Left hindlimb (tissue), 1 donor: Measurements from ENCODE around the gene PDHX.
A peak's percentile ranks its signal among the peaks of the same experiment; 100 is the strongest.
"Not testable (repeated sequence)": the region's sequence is repeated elsewhere in the genome, so short reads cannot be mapped to it uniquely, and the experiment has no call there.

Experiments
- DNase-seq: peaks from one replicate; pipeline ENCODE4 v3.0.0-alpha.2; 2018

Gene PDHX

DNA sequence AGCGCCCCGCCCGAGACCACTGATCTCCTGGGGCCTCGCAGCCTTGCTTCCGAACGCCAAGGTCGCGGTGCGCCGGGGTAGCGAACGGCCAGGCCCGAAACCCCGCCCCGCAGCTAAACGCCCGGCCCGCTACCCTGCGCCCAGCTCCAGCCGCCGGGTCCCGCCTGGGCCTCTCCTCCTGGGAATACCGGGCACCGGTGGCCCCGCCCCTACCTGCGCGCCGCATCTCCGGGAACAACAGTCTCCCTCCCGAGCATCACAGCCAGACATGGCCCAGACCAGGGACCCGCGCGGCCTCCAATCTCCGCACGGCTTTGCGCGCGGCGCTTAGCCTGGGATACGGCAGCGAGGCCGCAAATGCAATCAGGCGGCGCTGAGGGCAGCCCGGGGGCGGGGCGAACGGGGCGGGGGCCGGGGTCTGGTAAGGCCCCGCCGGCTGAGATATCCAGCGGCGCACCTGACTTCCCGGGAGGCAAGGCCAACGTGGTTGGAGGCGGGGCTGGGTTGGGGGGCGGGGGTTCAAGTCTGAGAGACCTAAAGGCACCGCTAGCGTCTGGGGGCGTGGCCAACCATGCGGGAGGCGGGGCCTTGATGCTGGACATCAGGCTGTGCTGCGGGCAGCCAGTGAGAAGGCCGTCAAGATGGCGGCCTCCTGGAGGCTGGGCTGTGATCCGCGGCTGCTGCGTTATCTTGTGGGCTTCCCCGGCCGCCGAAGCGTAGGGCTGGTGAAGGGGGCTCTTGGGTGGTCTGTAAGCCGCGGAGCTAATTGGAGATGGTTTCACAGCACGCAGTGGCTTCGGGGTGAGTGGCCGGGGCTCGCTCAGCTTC is at the start of gene PDHX, which contains the start of gene APIP:
PDHX (plus strand) TSS at position 604 of the 828 bp plus-strand sequence; CDS start at position 642, 38 bp downstream.
APIP (minus strand) TSS at position 365 of the 828 bp plus-strand sequence; CDS start at position 270, 95 bp downstream.
- peak; percentile 99 for DNase-seq

DNA sequence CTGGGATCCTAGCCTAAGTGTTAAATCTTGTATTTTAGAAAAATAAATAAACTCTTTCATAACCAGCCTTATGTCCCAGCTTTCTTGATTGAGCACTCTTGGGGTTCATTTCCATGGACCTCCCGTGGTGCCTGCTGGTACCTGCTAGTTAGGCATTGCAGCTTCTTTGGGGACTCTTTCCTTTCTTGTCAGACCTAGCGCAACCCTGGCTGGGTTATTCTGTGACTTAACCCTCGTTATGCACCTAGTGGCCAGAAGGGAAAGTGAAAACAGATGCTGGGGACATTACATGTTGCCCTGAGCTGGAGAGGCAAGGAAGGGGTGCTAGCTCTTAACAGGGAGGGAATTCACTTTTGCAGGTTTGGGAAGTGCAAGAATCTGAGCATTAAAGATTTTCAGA is 47.0 kb upstream of the PDHX start:
- no peak for DNase-seq

GRCh38 chr11:34870548-34871196 is 45.7 kb upstream of the PDHX start:
- no peak for DNase-seq

DNA sequence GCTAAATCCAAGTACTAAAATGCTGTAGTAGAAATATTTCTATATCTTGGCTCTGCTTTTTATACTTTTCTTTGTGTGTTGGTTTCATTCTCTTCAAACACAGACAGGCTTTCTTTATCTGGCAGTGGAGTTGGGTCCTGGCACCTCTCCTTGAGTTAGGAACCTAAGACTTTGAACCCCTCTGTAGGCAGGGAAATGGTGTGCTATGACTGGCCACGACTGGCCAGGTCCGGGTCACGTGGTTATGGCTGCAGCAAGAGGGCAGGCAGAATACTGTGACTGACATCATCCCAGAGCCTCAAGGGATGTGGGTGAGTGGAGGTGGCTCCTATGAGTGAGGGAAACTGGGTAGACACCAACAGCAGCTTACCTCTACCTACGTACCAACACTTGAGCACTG is 42.2 kb upstream of the PDHX start:
- DNase-seq: no peak

DNA sequence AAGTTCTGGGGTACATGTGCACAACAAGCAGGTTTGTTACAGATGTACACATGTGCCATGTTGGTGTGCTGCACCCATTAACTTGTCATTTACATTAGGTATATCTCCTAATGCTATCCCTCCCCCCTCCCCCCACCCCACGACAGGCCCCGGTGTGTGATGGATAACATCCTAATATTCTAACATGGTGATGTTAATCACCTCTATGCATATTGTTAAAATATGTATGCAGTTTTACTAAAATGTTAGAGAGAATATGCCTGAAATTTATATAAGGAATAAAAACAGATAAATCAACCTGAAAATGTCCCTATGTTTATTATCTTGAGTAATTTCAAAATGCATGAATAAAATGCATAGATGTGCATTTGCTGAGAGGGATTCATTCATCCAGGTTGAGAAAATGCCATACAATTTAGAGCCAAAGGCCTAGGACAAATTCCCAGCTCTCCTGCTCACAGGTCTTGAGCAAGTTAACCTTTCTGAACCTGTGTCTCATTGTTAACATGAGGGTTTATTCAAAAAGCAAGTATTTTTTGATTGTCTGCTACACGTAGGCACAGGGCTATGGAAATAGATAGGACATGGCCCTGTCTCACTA is 38.9 kb upstream of the PDHX start:
- DNase-seq: no peak

DNA sequence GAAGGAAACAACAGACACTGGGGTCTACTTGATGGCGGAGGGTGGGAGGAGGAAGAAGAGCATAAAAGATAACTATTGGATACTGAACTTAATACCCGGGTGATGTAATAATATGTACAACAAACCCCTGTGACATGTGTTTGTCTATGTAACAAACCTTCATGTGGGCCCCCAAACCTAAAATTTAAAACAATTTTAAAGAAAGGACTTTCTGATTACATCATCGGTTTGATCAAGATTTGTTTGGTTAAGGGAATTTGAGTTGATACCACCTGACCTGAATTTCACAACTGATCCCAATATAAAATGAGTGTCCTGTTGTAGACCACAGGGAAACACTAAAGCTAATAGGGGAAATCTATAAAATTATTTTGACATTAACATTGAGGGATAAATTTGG is 34.5 kb upstream of the PDHX start:
- DNase-seq: no peak

DNA sequence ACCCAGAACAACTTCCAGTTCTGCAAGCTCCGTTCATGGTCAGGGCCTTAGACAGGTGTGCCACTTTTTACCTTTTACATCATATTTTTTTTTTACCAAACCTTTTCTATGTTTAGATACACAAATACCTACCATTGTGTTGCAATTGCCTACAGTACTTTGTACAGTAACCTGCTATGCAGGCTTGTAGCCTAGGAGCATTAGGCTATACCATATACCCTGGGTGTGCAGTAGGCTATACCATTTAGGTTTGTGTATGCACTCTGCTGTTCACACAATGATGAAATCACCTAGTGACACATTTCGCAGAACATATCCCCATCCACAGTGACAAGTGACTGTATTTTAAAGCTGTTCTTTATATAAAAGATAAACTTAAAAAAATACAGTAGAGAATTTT is 29.8 kb upstream of the PDHX start:
- no peak for DNase-seq

GRCh38 chr11:34887260-34887659 is 29.2 kb upstream of the PDHX start:
- no peak for DNase-seq

GRCh38 chr11:34890089-34890488 is 26.3 kb upstream of the PDHX start:
- DNase-seq: no peak

DNA sequence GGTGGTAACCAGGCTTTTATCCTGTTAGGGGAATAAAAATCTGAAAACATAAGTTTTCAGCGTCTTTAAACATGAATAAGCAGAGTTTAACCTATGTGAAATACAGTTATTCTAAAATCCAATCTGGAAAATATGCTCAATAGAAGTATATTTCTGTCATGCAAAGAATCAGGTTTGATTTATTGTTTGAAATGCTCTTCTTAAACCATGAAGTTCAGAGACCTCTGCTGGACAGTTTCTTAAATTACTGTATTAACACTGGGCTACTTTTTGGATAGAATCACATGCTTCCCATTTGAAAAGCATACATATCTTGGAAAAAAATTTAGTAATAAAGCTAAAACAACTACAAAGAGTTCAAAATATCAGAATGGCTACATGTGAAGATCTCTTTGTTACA is 25.6 kb upstream of the PDHX start:
- DNase-seq: no peak

DNA sequence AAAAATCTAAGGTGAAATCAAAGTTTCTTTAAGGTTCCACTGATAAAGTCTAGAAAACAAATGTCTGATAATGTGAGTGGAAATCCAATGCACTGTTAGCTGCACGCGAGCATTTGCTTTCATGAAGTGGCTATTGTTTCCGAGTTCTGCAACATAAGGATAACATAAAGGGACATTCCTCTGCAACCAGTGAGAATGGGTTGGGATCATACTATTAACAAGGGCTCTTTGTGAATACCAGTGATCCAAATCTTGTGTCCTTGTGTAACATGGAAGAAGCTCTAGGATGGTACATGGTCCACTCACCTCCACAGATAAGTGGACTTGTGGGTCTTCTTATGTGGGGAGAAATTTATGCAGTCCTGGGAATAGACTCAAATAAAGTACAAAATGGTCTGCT is 24.8 kb upstream of the PDHX start:
- no peak for DNase-seq

GRCh38 chr11:34893416-34893815 is 23.0 kb upstream of the PDHX start:
- DNase-seq: no peak

DNA sequence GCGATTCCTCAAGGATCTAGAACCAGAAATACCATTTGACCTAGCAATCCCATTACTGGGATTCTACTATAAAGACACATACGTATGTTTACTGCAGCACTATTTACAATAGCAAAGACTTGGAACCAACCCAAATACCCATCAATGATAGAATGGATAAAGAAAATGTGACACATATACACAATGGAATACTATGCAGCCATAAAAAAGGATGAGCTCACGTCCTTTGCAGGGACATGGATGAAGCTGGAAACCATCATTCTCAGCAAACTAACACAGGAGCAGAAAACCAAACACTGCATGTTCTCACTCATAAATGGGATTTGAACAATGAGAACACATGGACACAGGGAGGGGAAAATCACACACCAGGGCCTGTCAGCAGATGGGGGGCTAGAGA is 20.2 kb upstream of the PDHX start:
- not testable (repeated sequence) for DNase-seq

DNA sequence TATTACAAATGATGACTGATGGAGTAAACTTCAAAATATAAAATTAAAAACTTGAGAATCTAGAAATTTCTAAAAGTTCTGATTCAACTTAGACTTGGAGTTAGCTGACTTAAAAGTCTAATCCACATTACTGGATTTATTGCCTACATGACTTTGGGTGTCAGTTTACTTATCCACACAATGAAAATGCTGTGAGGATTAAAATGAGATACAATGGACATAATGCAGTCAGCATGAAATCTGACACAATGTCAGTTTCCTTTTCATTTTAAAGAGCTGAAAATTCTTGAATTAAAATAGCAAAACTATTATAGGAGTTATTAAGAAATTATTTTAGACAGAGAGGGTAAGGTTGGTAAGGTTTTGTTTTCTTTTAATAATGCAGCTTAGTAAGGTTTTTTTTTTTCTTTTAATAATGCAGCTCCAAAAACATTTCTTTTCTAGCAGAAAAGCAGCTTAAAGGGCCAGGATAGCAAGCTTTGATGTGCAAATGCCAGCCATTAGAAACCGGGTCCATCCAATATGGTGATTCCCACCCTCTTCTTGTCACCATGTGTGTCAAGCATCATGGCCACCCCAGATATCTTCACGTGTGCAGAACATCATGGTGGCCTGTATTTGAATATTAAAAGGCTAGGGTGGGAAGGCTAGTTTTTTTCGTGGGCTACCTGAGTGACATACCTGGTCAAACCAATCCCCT is 19.1 kb upstream of the PDHX start:
- DNase-seq: no peak

- DNase-seq: no peak
Observed at GRCh38 chr11:34898474-34898873, 17.9 kb upstream of the PDHX start.

- DNase-seq: no peak
Observed at GRCh38 chr11:34899633-34900016, 16.8 kb upstream of the PDHX start.

GRCh38 chr11:34904421-34904955 is 11.9 kb upstream of the PDHX start:
- no peak for DNase-seq

- no peak for DNase-seq
Observed at GRCh38 chr11:34905666-34906065, 10.8 kb upstream of the PDHX start.

DNA sequence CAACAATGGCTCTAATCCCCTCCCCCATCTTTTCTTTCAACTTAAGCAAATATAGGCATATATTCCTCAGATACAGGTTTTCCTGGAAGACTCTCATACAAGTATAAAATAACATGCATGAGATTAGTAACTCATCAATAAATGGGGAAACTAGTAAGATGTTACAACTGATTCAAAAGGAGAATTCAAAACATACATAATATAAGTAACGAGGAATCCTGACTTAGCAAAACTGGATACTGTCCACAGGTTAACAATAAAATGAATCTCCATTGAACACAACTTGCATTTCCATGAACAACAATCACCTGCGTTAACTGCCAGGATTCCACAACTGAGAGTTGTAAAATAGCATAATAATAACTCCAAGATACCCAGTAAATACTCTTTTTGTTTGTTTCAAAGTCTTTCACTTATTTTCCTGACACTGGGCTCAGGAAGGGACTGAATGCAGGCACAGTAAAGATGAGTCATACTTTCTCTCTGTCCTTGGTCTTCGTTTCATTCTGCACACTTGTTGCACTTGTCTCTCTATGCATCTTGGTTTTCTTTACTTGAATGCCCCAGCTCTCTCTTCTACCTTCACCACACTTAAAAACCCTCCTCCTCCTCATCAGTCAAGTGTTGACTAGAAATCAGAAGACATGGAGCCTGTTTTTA is 8.4 kb upstream of the PDHX start:
- DNase-seq: no peak

- no peak for DNase-seq
Observed at GRCh38 chr11:34909415-34909814, 7.0 kb upstream of the PDHX start.

DNA sequence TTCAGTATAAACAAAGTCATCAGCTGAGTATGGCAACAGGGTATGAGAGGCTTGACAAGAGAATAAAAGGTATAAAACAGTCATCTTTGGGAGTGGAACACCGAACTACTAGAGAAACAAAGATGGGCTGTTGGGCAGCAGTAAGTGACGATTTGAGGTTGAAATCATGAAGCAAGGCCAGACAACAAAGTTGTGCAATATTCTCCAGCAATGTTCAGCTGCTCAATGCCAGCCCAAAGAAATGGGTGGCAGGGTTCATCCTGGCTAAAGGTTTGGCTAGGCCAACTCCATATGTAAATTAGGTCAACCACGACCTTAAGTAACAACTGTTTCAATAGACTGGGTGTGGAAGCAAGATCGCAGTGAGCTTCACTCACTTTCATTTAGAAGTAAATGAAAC is 6.5 kb upstream of the PDHX start:
- DNase-seq: no peak

GRCh38 chr11:34910817-34911216 is 5.6 kb upstream of the PDHX start:
- DNase-seq: no peak

DNA sequence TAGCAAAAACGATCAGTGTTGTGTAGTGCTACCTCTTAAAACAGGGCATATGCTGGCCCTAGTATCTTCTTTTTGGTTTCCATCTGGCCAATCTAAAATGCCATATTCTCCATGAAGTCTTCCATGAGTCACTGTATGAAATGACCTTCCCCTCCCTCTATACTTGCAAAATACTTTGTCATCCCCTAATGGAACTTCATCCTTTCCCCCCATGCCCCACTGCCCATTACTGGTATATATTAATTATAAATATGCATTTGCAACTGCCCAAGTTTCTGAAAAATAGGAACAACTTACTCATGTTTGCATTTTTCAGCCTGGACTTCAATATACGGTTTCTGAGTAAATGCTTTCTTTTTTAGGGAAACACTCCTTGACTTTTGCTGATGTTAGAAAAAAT is 4.7 kb upstream of the PDHX start:
- DNase-seq: no peak
